DND-41 (cell line): ENCODE results near the gene TMEM45B.

Experiments
- EZH2 ChIP-seq: IDR thresholded peaks from 3 replicates; pipeline ENCODE4 v1.6.1; 2012; ENCODE audit warnings: borderline replicate concordance, low read depth, mild to moderate bottlenecking, moderate library complexity, low read length, inconsistent platforms; ENCODE audit not compliant: severe bottlenecking
- TF ChIP-seq, protein P1 (sequence below): IDR thresholded peaks from 2 replicates; pipeline ENCODE4 v1.5.1; 2012; ENCODE audit warnings: borderline replicate concordance, low read length, moderate library complexity, mild to moderate bottlenecking; ENCODE audit not compliant: poor library complexity, severe bottlenecking; ENCODE audit errors: extremely low read depth

DNA sequence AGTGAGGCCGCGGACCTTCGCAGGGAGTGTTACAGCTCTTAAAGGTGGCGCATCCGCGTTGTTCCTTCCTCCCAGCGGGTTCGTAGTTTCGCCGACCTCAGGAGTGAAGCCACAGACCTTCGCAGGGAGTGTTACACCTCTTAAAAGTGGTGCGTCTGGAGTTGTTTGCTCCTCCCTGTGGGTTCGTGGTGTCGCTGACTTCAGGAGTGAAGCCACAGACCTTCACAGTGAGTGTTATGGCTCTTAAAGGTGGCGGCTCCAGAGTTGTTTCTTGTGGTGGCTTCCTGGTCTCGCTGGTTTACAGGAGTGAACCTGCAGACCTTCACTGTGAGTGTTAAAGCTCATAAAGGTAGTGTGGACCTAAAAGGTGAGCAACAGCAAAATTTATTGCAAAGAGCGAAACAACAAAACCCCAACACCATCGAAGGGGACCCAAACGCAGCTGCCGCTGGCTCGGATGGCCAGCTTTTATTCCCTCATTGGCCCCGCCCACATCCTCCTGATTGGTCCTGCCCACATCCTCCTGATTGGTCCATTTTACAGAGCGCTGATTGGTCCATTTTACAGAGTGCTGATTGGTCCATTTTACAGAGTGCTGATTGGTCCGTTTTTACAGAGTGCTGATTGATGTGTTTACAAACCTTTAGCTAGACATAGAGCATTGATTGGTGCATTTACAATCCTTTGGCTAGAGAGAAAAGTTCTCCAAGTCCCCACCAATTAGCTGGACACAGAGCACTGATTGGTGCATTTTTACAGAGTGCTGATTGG, 1.2 kb upstream of the TMEM45B start:
- TF ChIP-seq, protein P1, sequence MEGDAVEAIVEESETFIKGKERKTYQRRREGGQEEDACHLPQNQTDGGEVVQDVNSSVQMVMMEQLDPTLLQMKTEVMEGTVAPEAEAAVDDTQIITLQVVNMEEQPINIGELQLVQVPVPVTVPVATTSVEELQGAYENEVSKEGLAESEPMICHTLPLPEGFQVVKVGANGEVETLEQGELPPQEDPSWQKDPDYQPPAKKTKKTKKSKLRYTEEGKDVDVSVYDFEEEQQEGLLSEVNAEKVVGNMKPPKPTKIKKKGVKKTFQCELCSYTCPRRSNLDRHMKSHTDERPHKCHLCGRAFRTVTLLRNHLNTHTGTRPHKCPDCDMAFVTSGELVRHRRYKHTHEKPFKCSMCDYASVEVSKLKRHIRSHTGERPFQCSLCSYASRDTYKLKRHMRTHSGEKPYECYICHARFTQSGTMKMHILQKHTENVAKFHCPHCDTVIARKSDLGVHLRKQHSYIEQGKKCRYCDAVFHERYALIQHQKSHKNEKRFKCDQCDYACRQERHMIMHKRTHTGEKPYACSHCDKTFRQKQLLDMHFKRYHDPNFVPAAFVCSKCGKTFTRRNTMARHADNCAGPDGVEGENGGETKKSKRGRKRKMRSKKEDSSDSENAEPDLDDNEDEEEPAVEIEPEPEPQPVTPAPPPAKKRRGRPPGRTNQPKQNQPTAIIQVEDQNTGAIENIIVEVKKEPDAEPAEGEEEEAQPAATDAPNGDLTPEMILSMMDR: no peak
- TF ChIP-seq EZH2: no peak
